Astrocyte (in vitro differentiated cells and primary cell): ENCODE results near the gene OXNAD1. TPM values are rescaled to one million over a fixed set of nuclear protein-coding genes. Genes with fewer than 3 reads are reported as not detected.

Experiments
- DNase-seq: peaks from one replicate; pipeline ENCODE4 v3.0.0-alpha.2; 2010; ENCODE audit warnings: low read depth
- FAIRE-seq: peaks from 2 replicates; lab custom pipeline; 2011; peaks lifted over from hg19 to GRCh38; lab: Jason Lieb, UNC
- H2AFZ ChIP-seq: 2 replicates; pipeline ENCODE4 v1.6.0; 2012; ENCODE audit warnings: low read depth, low read length, inconsistent platforms
- H3K27ac ChIP-seq: 2 replicates; pipeline ENCODE4 v1.5.1; 2011; ENCODE audit warnings: low read depth, low read length, inconsistent platforms
- H3K27me3 ChIP-seq: 2 replicates; pipeline ENCODE4 v1.6.0; 2011; ENCODE audit warnings: low read length, inconsistent platforms; ENCODE audit not compliant: insufficient read depth
- H3K36me3 ChIP-seq: 2 replicates; pipeline ENCODE4 v1.5.1; 2011; ENCODE audit warnings: low read length, inconsistent platforms; ENCODE audit not compliant: insufficient read depth
- H3K4me1 ChIP-seq: 2 replicates; pipeline ENCODE4 v1.5.1; 2011; ENCODE audit warnings: low read length, inconsistent platforms; ENCODE audit not compliant: insufficient read depth
- H3K4me2 ChIP-seq: 2 replicates; pipeline ENCODE4 v1.6.0; 2012; ENCODE audit warnings: low read length, inconsistent platforms
- H3K4me3 ChIP-seq: 2 replicates; pipeline ENCODE4 v1.5.1; 2011; ENCODE audit warnings: low read depth, mild to moderate bottlenecking, low read length, inconsistent platforms; ENCODE audit not compliant: insufficient read depth
- H3K79me2 ChIP-seq: 2 replicates; pipeline ENCODE4 v1.6.0; 2012; ENCODE audit warnings: mild to moderate bottlenecking, low read length, inconsistent platforms; ENCODE audit not compliant: insufficient read depth
- H3K9ac ChIP-seq: 2 replicates; pipeline ENCODE4 v1.6.0; 2012; ENCODE audit warnings: mild to moderate bottlenecking, low read length, inconsistent platforms
- H3K9me3 ChIP-seq: 2 replicates; pipeline ENCODE4 v1.5.1; 2012; ENCODE audit warnings: low read depth, mild to moderate bottlenecking, low read length, inconsistent platforms; ENCODE audit not compliant: insufficient read depth
- H4K20me1 ChIP-seq: 2 replicates; pipeline ENCODE4 v1.6.0; 2012; ENCODE audit warnings: low read length, inconsistent platforms; ENCODE audit not compliant: insufficient read depth
- H3K27ac Mint-ChIP-seq: one replicate; pipeline ENCODE4 v1.8.0; 2021; ENCODE audit warnings: mild to moderate bottlenecking, mixed read lengths; ENCODE audit not compliant: unreplicated experiment
- H3K27me3 Mint-ChIP-seq: one replicate; pipeline ENCODE4 v1.8.0; 2021; ENCODE audit warnings: low read depth, mixed read lengths; ENCODE audit not compliant: unreplicated experiment
- H3K36me3 Mint-ChIP-seq: one replicate; pipeline ENCODE4 v1.8.0; 2021; ENCODE audit warnings: low read depth, mixed read lengths; ENCODE audit not compliant: unreplicated experiment
- H3K4me1 Mint-ChIP-seq: one replicate; pipeline ENCODE4 v1.8.0; 2021; ENCODE audit warnings: low read depth, mixed read lengths; ENCODE audit not compliant: unreplicated experiment
- H3K4me3 Mint-ChIP-seq: one replicate; pipeline ENCODE4 v1.8.0; 2021; ENCODE audit warnings: mild to moderate bottlenecking, moderate library complexity, mixed read lengths; ENCODE audit not compliant: unreplicated experiment
- H3K9me3 Mint-ChIP-seq: one replicate; pipeline ENCODE4 v1.8.0; 2021; ENCODE audit warnings: mild to moderate bottlenecking, mixed read lengths; ENCODE audit not compliant: unreplicated experiment
- EZH2 ChIP-seq: IDR thresholded peaks from 2 replicates; pipeline ENCODE4 v1.6.1; 2012; ENCODE audit warnings: mild to moderate bottlenecking, low read length, inconsistent platforms; ENCODE audit not compliant: insufficient read depth
- total RNA-seq: library from RNA; stranded (reverse); gene quantifications from 2 replicates; pipeline ENCODE4 v1.2.1, GENCODE V29; 2021
- TF ChIP-seq, protein P1 (sequence below): IDR thresholded peaks from 2 replicates; pipeline ENCODE4 v1.5.1; 2011; ENCODE audit warnings: low read depth, mild to moderate bottlenecking, inconsistent platforms, low read length, moderate library complexity; ENCODE audit not compliant: insufficient read depth

The OXNAD1 gene
- total RNA-seq, 1 donor from 2014 or later, result 10.5 TPM

DNA sequence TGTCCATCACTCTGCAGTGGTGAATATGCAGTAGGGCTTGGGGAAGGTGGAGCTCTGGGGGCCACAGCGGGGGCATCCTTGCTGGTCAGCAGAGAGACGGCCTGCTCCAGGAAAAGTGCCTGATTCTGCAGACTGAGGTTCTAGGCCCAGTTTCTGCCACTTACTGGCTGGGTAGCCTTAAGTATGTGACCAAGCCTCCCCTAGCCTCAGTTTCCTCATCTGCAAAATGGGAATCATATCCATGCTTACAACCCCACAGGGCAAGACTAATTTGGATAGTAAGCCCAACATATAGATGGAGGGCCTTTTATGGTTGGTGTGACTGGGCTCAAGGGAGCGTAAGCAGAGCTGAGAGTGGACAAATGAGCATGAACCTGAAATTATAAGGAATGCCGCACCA, 60.8 kb downstream of the OXNAD1 start:
- Histone ChIP-seq H2AFZ (no peak overlapping the region), H3K9ac (no peak overlapping the region), H4K20me1 (peaks cover 20% of the 10 kb centered on the region), H3K27me3 (no peaks in the 10 kb centered on the region), H3K79me2 (peaks cover 4% of the 10 kb centered on the region), H3K36me3 (peaks cover 4% of the 10 kb centered on the region), H3K9me3 (no peaks in the 10 kb centered on the region), H3K4me2 (no peak overlapping the region), H3K27ac (no peak overlapping the region), H3K4me3 (no peak overlapping the region), H3K4me1 (no peaks in the 10 kb centered on the region)
- Mint-ChIP-seq H3K4me3 (no peak overlapping the region), H3K36me3 (peaks cover 26% of the 10 kb centered on the region), H3K9me3 (no peaks in the 10 kb centered on the region), H3K4me1 (peaks cover 5% of the 10 kb centered on the region), H3K27ac (no peak overlapping the region), H3K27me3 (no peaks in the 10 kb centered on the region)
- no peak for DNase-seq
- no peak for TF ChIP-seq EZH2
- TF ChIP-seq, protein P1, sequence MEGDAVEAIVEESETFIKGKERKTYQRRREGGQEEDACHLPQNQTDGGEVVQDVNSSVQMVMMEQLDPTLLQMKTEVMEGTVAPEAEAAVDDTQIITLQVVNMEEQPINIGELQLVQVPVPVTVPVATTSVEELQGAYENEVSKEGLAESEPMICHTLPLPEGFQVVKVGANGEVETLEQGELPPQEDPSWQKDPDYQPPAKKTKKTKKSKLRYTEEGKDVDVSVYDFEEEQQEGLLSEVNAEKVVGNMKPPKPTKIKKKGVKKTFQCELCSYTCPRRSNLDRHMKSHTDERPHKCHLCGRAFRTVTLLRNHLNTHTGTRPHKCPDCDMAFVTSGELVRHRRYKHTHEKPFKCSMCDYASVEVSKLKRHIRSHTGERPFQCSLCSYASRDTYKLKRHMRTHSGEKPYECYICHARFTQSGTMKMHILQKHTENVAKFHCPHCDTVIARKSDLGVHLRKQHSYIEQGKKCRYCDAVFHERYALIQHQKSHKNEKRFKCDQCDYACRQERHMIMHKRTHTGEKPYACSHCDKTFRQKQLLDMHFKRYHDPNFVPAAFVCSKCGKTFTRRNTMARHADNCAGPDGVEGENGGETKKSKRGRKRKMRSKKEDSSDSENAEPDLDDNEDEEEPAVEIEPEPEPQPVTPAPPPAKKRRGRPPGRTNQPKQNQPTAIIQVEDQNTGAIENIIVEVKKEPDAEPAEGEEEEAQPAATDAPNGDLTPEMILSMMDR, result no peak
- no peak for FAIRE-seq

DNA sequence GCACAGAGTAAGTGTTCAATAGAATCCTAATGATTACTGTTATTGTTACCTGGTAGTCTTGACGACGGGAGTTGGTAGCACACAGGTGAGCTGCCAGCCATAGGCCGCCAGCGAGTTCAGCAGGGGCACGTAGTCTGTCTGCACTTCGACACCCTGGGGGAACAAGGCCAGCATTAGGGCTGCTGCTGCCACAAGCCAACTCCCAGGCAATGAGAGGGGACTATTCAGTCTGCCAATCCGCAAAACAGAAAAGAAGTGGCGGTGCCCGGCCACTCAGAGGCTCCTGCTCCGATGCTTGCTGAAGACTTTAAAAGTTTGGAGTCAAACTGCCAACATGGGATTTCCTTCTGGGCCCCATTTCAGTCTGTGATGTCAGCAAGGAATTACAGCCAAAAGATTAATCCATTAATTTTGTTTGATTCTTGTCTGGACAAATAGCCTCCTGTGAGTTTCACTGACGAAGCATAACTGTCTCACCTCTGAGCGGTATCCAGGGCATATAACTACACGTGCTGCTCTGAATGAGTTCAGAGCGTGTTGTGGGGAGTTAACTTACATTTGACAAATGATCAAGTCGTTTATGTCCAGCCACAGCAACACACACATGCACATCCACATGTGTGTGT, 61.8 kb downstream of the OXNAD1 start:
- peaks cover 20% of the 10 kb centered on the region for H4K20me1 ChIP-seq
- Mint-ChIP-seq H3K27ac (no peak overlapping the region), H3K4me1 (peaks cover 5% of the 10 kb centered on the region), H3K27me3 (no peaks in the 10 kb centered on the region), H3K9me3 (peaks cover 4% of the 10 kb centered on the region), H3K36me3 (peaks cover 29% of the 10 kb centered on the region), H3K4me3 (no peak overlapping the region)
- no peak for FAIRE-seq
- TF ChIP-seq, protein P1, result no peak
- TF ChIP-seq EZH2, result no peak
- DNase-seq, result no peak
- H3K4me2 ChIP-seq, result no peak overlapping the region
- H3K4me3 ChIP-seq, result no peak overlapping the region
- H3K9me3 ChIP-seq, result no peaks in the 10 kb centered on the region
- H3K27ac ChIP-seq, result no peak overlapping the region
- H3K4me1 ChIP-seq, result no peaks in the 10 kb centered on the region
- no peaks in the 10 kb centered on the region for H3K27me3 ChIP-seq
- H3K9ac ChIP-seq, result no peak overlapping the region
- peaks cover 4% of the 10 kb centered on the region for H3K36me3 ChIP-seq
- H2AFZ ChIP-seq, result no peak overlapping the region
- peaks cover 4% of the 10 kb centered on the region for H3K79me2 ChIP-seq

DNA sequence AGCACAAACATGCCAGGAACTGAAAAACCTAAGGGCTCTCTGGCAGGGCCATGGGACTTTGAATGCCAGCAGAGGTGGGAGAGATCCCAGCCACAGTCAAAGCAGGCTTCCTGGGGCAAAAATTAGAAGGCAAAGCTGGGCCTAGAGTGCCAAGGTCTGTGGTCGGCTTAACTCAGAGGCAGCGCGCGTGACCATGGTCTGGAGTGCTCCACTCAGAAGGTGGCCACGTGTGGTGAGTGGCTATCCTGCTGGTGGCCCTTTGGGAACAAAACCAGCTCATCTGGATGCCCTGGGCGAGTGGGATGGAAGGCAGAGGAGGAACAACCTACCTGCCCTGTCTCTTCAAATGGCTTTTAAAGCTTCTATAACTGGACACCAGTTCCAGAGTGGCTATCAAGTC, 63.1 kb downstream of the OXNAD1 start:
- FAIRE-seq (no peak), DNase-seq (no peak)
- Histone ChIP-seq H3K4me3 (no peak overlapping the region), H3K4me2 (no peak overlapping the region), H3K9me3 (no peaks in the 10 kb centered on the region), H2AFZ (no peak overlapping the region), H4K20me1 (peaks cover 20% of the 10 kb centered on the region), H3K4me1 (no peaks in the 10 kb centered on the region), H3K27me3 (no peaks in the 10 kb centered on the region), H3K27ac (no peak overlapping the region), H3K9ac (no peak overlapping the region), H3K36me3 (no peaks in the 10 kb centered on the region), H3K79me2 (peaks cover 4% of the 10 kb centered on the region)
- Mint-ChIP-seq H3K27me3 (no peaks in the 10 kb centered on the region), H3K4me1 (peaks cover 16% of the 10 kb centered on the region), H3K27ac (no peak overlapping the region), H3K36me3 (peaks cover 32% of the 10 kb centered on the region), H3K9me3 (peaks cover 6% of the 10 kb centered on the region), H3K4me3 (no peak overlapping the region)
- TF ChIP-seq, protein P1, result no peak
- TF ChIP-seq EZH2, result no peak
